SK-N-SH (cell line): ENCODE results near the gene DGKH. TPM values are rescaled to one million over a fixed set of nuclear protein-coding genes. Genes with fewer than 3 reads are reported as not detected.

Experiments
- CTCF ChIA-PET: fragments of 300-600, 350-600 bp; formaldehyde crosslinking; extraction: SDS; loops from one replicate; lab custom pipeline; 2021; lab: Yijun Ruan, JAX
- POLR2A ChIA-PET: fragments of 350-600 bp; sonication (Branson Sonifier 250); formaldehyde crosslinking; extraction: SDS; loops from one replicate; lab custom pipeline; 2020; ENCODE audit warnings: antibody characterized with exemption, inconsistent platforms; lab: Yijun Ruan, JAX
- DNase-seq: peaks from one replicate; pipeline ENCODE4 v3.0.0; 2012
- H2AFZ ChIP-seq: fragments of 200-600 bp; sonication (generic); 2 replicates; pipeline ENCODE4 v1.8.1; 2016; ENCODE audit warnings: antibody characterized with exemption, mild to moderate bottlenecking, low read depth
- H3F3A ChIP-seq: fragments of 200-600 bp; sonication (generic); replicated peaks from 2 replicates; pipeline ENCODE3; 2016; ENCODE audit warnings: antibody characterized with exemption, mild to moderate bottlenecking; ENCODE audit not compliant: insufficient read depth
- H3K27ac ChIP-seq, 2 experiments: fragments of 200-500 bp in 1 of 2; fragments of 200-600 bp in 1 of 2; sonication (Bioruptor generic) in 1 of 2; sonication (generic), shearing (Covaris generic) in 1 of 2; 2 replicates each; pipeline versions ENCODE4 v1.5.1 to v1.6.1; 2014 to 2016; ENCODE audit warnings: low read depth in 2 of 2, inconsistent platforms in 1 of 2, low read length in 1 of 2, mild to moderate bottlenecking in 1 of 2, mixed read lengths in 1 of 2
- H3K27me3 ChIP-seq: fragments of 200-600 bp; sonication (generic), shearing (Covaris generic); 2 replicates; pipeline ENCODE4 v1.6.1; 2016; ENCODE audit warnings: mixed run types; ENCODE audit not compliant: insufficient read depth
- H3K36me3 ChIP-seq, 2 experiments: fragments of 200-500 bp in 1 of 2; fragments of 200-600 bp in 1 of 2; sonication (Bioruptor generic) in 1 of 2; sonication (generic) in 1 of 2; replicated peaks in 1 of 2; 2 replicates each; pipeline versions ENCODE3 to v1.5.1; 2014 to 2016; ENCODE audit warnings: low read length in 1 of 2, mild to moderate bottlenecking in 1 of 2; ENCODE audit not compliant: insufficient read depth in 2 of 2, control insufficient read depth in 1 of 2
- H3K4me1 ChIP-seq, 2 experiments: fragments of 200-500 bp in 1 of 2; fragments of 200-600 bp in 1 of 2; sonication (Bioruptor generic) in 1 of 2; sonication (generic), shearing (Covaris generic) in 1 of 2; 2 replicates each; pipeline versions ENCODE4 v1.5.1 to v1.6.1; 2014 to 2016; ENCODE audit warnings: low read depth in 1 of 2, low read length in 1 of 2, mixed run types in 1 of 2; ENCODE audit not compliant: insufficient read depth in 2 of 2, control insufficient read depth in 1 of 2
- H3K4me2 ChIP-seq: fragments of 200-600 bp; sonication (generic), shearing (Covaris generic); 2 replicates; pipeline ENCODE4 v1.6.1; 2017; ENCODE audit warnings: mixed run types
- H3K4me3 ChIP-seq, 2 experiments: fragments of 200-500 bp in 1 of 2; fragments of 200-600 bp in 1 of 2; sonication (Bioruptor generic) in 1 of 2; sonication (generic), shearing (Covaris generic) in 1 of 2; 2 replicates each; pipeline versions ENCODE4 v1.5.1 to v1.8.1; 2014 to 2016; ENCODE audit warnings: low read depth in 2 of 2, inconsistent platforms in 1 of 2, low read length in 1 of 2, mild to moderate bottlenecking in 1 of 2, mixed read lengths in 1 of 2, moderate library complexity in 1 of 2
- H3K79me2 ChIP-seq: fragments of 200-600 bp; sonication (generic); 2 replicates; pipeline ENCODE4 v1.8.1; 2017; ENCODE audit warnings: mild to moderate bottlenecking; ENCODE audit not compliant: insufficient read depth
- H3K9ac ChIP-seq: fragments of 200-600 bp; sonication (generic); 2 replicates; pipeline ENCODE4 v1.6.1; 2017; ENCODE audit warnings: mixed run types
- H3K9me2 ChIP-seq: fragments of 200-600 bp; sonication (generic); 2 replicates; pipeline ENCODE4 v1.6.1; 2017; ENCODE audit warnings: mixed run types
- H3K9me3 ChIP-seq: fragments of 200-600 bp; sonication (generic); 2 replicates; pipeline ENCODE4 v1.6.1; 2017; ENCODE audit warnings: mixed run types, mild to moderate bottlenecking, moderate library complexity
- H4K20me1 ChIP-seq: fragments of 200-600 bp; sonication (generic); 2 replicates; pipeline ENCODE4 v1.6.1; 2017; ENCODE audit warnings: mild to moderate bottlenecking, mixed run types; ENCODE audit not compliant: insufficient read depth
- CTCF ChIP-seq: fragments of 200-600 bp; sonication (generic); IDR thresholded peaks from 2 replicates; pipeline ENCODE4 v1.6.1; 2017; ENCODE audit warnings: antibody characterized with exemption, mild to moderate bottlenecking, moderate library complexity
- ELF1 ChIP-seq: IDR thresholded peaks from 2 replicates; pipeline ENCODE4 v1.4.0; 2012
- EZH2phosphoT487 ChIP-seq: fragments of 200-600 bp; sonication (generic); IDR thresholded peaks from 2 replicates; pipeline ENCODE4 v1.6.1; 2017; ENCODE audit warnings: low read depth, mixed run types, mild to moderate bottlenecking, antibody characterized with exemption, moderate library complexity, borderline replicate concordance
- GATA2 ChIP-seq: sonication (generic); formaldehyde crosslinking; IDR thresholded peaks from 2 replicates; pipeline ENCODE4 v1.5.0; 2020; ENCODE audit warnings: mild to moderate bottlenecking, missing genetic modification reagents
- JUND ChIP-seq: IDR thresholded peaks from 2 replicates; pipeline ENCODE4 v1.4.0; 2012
- MEF2A ChIP-seq: IDR thresholded peaks from 2 replicates; pipeline ENCODE4 v1.4.0; 2012; ENCODE audit warnings: low read depth, borderline replicate concordance
- NFIC ChIP-seq: IDR thresholded peaks from 2 replicates; pipeline ENCODE4 v1.4.0; 2012; ENCODE audit warnings: borderline replicate concordance
- NRF1 ChIP-seq: IDR thresholded peaks from 2 replicates; pipeline ENCODE4 v1.6.1; 2012; ENCODE audit warnings: low read depth, mild to moderate bottlenecking, low read length
- POLR2AphosphoS5 ChIP-seq: IDR thresholded peaks from 2 replicates; pipeline ENCODE4 v1.6.1; 2012; ENCODE audit warnings: low read depth, low read length
- RAD21 ChIP-seq: IDR thresholded peaks from 2 replicates; pipeline ENCODE4 v1.6.1; 2012; ENCODE audit warnings: mild to moderate bottlenecking, low read length
- RCOR1 ChIP-seq: fragments of 150-350 bp; IDR thresholded peaks from 2 replicates; pipeline ENCODE4 v1.6.1; 2017; ENCODE audit warnings: antibody characterized with exemption, low read length
- SIN3A ChIP-seq: IDR thresholded peaks from 2 replicates; pipeline ENCODE4 v1.6.1; 2012; ENCODE audit warnings: low read depth, mild to moderate bottlenecking, low read length, moderate library complexity, borderline replicate concordance
- SMC3 ChIP-seq: IDR thresholded peaks from 2 replicates; pipeline ENCODE4 v1.6.1; 2012; ENCODE audit warnings: low read depth, low read length, improper control_type of control experiment
- TAF1 ChIP-seq: IDR thresholded peaks from 2 replicates; pipeline ENCODE4 v1.6.1; 2012; ENCODE audit warnings: low read depth, mild to moderate bottlenecking, low read length, moderate library complexity, borderline replicate concordance
- TEAD4 ChIP-seq: IDR thresholded peaks from 2 replicates; pipeline ENCODE4 v1.4.0; 2012; ENCODE audit warnings: mild to moderate bottlenecking, borderline replicate concordance; ENCODE audit not compliant: insufficient read depth
- USF2 ChIP-seq: fragments of 150-350 bp; IDR thresholded peaks from 2 replicates; pipeline ENCODE4 v1.6.1; 2017; ENCODE audit warnings: antibody characterized with exemption, low read length, low read depth, borderline replicate concordance
- YY1 ChIP-seq: IDR thresholded peaks from 2 replicates; pipeline ENCODE4 v1.4.0; 2012; ENCODE audit warnings: low read depth, mild to moderate bottlenecking
- WGBS: methylation state at CpG from one replicate; pipeline ENCODE4 v1.1.6; 2017; ENCODE audit warnings: low lambda C conversion rate; 5-methylcytosine and 5-hydroxymethylcytosine counted together
- polyA plus RNA-seq, 3 experiments: library from polyadenylated mRNA; depleted of rRNA; stranded (reverse); fragments of >200 nt; gene quantifications; 2 replicates each; pipeline ENCODE4 v1.2.3, GENCODE V29; 2012
- TF ChIP-seq, protein P1 (sequence below): IDR thresholded peaks from 2 replicates; pipeline ENCODE4 v1.4.0; 2012; ENCODE audit warnings: low read depth
- TF ChIP-seq, protein P2 (sequence below): IDR thresholded peaks from 2 replicates; pipeline ENCODE4 v1.6.1; 2012; ENCODE audit warnings: mild to moderate bottlenecking, low read depth, low read length, moderate library complexity

The DGKH gene
- polyA plus RNA-seq, 1 of the 3 experiments (the other 2 are of a cell fraction) = 2.5 TPM

GRCh38 chr13:42148538-42148937 is 100.1 kb downstream of the DGKH start (continued):
- TF ChIP-seq USF2 = no peak

DNA sequence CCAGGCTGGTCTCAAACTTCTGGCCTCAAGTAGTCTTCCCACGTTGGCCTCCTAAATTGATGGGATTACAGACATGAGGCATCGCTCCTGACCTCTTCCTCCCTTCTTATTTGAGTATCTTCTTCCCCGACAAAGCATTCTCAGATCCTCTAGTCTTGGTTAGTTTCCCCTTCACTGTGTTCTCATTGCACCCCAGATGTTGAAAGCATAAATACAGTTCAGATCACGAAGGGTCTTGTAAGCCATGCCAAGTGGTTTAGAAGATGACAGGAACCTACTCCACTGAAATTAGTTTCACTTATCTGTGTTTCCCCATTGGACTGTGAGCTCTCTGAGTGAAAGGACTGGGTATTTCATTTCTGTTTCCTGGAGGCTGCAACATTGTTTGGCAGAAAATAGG is 100.7 kb downstream of the DGKH start:
- H3K27ac ChIP-seq = no peak overlapping the region
- no peaks in the 10 kb centered on the region for H3K27me3 ChIP-seq
- no peak overlapping the region for H3K9ac ChIP-seq
- H3K4me1 ChIP-seq = peaks cover 4 to 15% of the 10 kb centered on the region in 2 experiments; a peak in 2 of 4 replicates
- H3K4me3 ChIP-seq = no peak overlapping the region
- no peak for TF ChIP-seq YY1
- TF ChIP-seq RAD21 = no peak
- TF ChIP-seq CTCF = no peak
- TF ChIP-seq SMC3 = no peak
- no peak for TF ChIP-seq GATA2 (CRISPR knock-in tag)
- no peak for TF ChIP-seq RCOR1
- no peak for TF ChIP-seq NRF1
- TF ChIP-seq, protein P1, sequence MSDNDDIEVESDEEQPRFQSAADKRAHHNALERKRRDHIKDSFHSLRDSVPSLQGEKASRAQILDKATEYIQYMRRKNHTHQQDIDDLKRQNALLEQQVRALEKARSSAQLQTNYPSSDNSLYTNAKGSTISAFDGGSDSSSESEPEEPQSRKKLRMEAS = no peak
- TF ChIP-seq ELF1 = no peak
- TF ChIP-seq EZH2phosphoT487 = no peak
- no peak for TF ChIP-seq JUND
- no peak for TF ChIP-seq SIN3A
- no peak for TF ChIP-seq TAF1
- TF ChIP-seq MEF2A = no peak
- TF ChIP-seq NFIC = no peak
- TF ChIP-seq POLR2AphosphoS5 = no peak
- no peak for TF ChIP-seq USF2
- no peak for TF ChIP-seq TEAD4
- TF ChIP-seq, protein P2, sequence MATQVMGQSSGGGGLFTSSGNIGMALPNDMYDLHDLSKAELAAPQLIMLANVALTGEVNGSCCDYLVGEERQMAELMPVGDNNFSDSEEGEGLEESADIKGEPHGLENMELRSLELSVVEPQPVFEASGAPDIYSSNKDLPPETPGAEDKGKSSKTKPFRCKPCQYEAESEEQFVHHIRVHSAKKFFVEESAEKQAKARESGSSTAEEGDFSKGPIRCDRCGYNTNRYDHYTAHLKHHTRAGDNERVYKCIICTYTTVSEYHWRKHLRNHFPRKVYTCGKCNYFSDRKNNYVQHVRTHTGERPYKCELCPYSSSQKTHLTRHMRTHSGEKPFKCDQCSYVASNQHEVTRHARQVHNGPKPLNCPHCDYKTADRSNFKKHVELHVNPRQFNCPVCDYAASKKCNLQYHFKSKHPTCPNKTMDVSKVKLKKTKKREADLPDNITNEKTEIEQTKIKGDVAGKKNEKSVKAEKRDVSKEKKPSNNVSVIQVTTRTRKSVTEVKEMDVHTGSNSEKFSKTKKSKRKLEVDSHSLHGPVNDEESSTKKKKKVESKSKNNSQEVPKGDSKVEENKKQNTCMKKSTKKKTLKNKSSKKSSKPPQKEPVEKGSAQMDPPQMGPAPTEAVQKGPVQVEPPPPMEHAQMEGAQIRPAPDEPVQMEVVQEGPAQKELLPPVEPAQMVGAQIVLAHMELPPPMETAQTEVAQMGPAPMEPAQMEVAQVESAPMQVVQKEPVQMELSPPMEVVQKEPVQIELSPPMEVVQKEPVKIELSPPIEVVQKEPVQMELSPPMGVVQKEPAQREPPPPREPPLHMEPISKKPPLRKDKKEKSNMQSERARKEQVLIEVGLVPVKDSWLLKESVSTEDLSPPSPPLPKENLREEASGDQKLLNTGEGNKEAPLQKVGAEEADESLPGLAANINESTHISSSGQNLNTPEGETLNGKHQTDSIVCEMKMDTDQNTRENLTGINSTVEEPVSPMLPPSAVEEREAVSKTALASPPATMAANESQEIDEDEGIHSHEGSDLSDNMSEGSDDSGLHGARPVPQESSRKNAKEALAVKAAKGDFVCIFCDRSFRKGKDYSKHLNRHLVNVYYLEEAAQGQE = no peak
- H3K36me3 ChIP-seq = no peaks in the 10 kb centered on the region
- H3K9me2 ChIP-seq = no peaks in the 10 kb centered on the region
- no peaks in the 10 kb centered on the region for H3K79me2 ChIP-seq
- no peak overlapping the region for H2AFZ ChIP-seq
- H3K4me2 ChIP-seq = no peak overlapping the region
- no peaks in the 10 kb centered on the region for H3K9me3 ChIP-seq
- DNase-seq = no peak
- 99% methylated on average over 4 of the region's 4 CpGs for WGBS
- no peaks in the 10 kb centered on the region; the same call in 1 of the 2 replicates for H4K20me1 ChIP-seq
- POLR2A ChIA-PET = no interaction called here
- CTCF ChIA-PET = interaction anchor here (1.7 kb wide), 1 partner anchor 11 kb away, joined by 4 read pairs; no protein-coding TSS in a partner anchor
- no peaks in the 10 kb centered on the region for H3F3A ChIP-seq
